Peyer's patch (tissue), 4 donors: ENCODE measurements around the gene DSCAML1. TPM values are rescaled to one million over a fixed set of nuclear protein-coding genes. Genes with fewer than 3 reads are reported as not detected.

Experiments used
- DNase-seq, 3 donors: peaks; one replicate each; pipeline ENCODE4 v3.0.0-alpha.2; 2017 to 2019
- H3K27ac ChIP-seq, 4 donors: fragments of 200-600 bp; sonication (generic); one replicate each; pipeline ENCODE4 v1.5.1; 2016 to 2019
- H3K27me3 ChIP-seq, 2 donors: fragments of 200-600 bp; sonication (generic); one replicate each; pipeline ENCODE4 v1.5.1; 2019
- H3K36me3 ChIP-seq, 3 donors: fragments of 200-600 bp; sonication (generic); one replicate each; pipeline ENCODE4 v1.5.1; 2016 to 2019
- H3K4me1 ChIP-seq, 4 donors: fragments of 200-600 bp; sonication (generic); one replicate each; pipeline ENCODE4 v1.5.1; 2016 to 2019
- H3K4me3 ChIP-seq, 4 donors: fragments of 200-600 bp; sonication (generic); 1 replicate in 3 of 4; 2 replicates in 1 of 4; pipeline ENCODE4 v1.5.1; 2016 to 2019; ENCODE audit warnings: mild to moderate bottlenecking in 1 of 4
- H3K9me3 ChIP-seq, 4 donors: fragments of 200-600 bp; sonication (generic); one replicate each; pipeline ENCODE4 v1.5.1; 2016 to 2019; ENCODE audit warnings: mild to moderate bottlenecking in 1 of 4
- CTCF ChIP-seq, 6 experiments: fragments of 450-650 bp in 4 of 6; fragments of 200-600 bp in 2 of 6; sonication (generic) in 1 of 6; IDR thresholded peaks; one replicate each; pipeline ENCODE4 v1.5.1; 2017 to 2019; ENCODE audit warnings: antibody characterized with exemption in 6 of 6, mild to moderate bottlenecking in 3 of 6, moderate library complexity in 1 of 6
- POLR2A ChIP-seq, 2 donors: fragments of 450-650 bp; IDR thresholded peaks; one replicate each; pipeline ENCODE4 v1.5.1; 2017; ENCODE audit warnings: antibody characterized with exemption in 2 of 2, mild to moderate bottlenecking in 2 of 2, moderate library complexity in 2 of 2
- total RNA-seq, 4 donors: library from RNA; depleted of rRNA; stranded (reverse); fragments of >200 nt; gene quantifications; one replicate each; pipeline ENCODE4 v1.1.0, GENCODE V29; 2016

Gene DSCAML1
- total RNA-seq, 4 donors from 2014 or later: 0.18 to 5.8 (median 2.9) TPM

GRCh38 chr11:117559698-117560097 is 237.3 kb downstream of the DSCAML1 start:
- Histone ChIP-seq H3K4me3 (no peak overlapping the region), H3K4me1 (no peaks in the 10 kb centered on the region), H3K27ac (no peak overlapping the region), H3K36me3 (no peaks in the 10 kb centered on the region), H3K27me3 (no peaks in the 10 kb centered on the region), H3K9me3 (no peaks in the 10 kb centered on the region)
- DNase-seq: peak in 1 of 3 donors; percentile 16
- TF ChIP-seq POLR2A (IDR thresholded peaks at IDR 0.05) (no peak), CTCF (IDR thresholded peaks at IDR 0.05) (no peak)

GRCh38 chr11:117557361-117557760 is 239.7 kb downstream of the DSCAML1 start:
- Histone ChIP-seq H3K36me3 (no peaks in the 10 kb centered on the region), H3K27ac (no peak overlapping the region), H3K9me3 (no peaks in the 10 kb centered on the region), H3K4me3 (no peak overlapping the region), H3K27me3 (no peaks in the 10 kb centered on the region), H3K4me1 (no peaks in the 10 kb centered on the region)
- DNase-seq: no peak
- TF ChIP-seq POLR2A (IDR thresholded peaks at IDR 0.05) (no peak), CTCF (IDR thresholded peaks at IDR 0.05) (no peak)

- no peaks in the 10 kb centered on the region for H3K9me3 ChIP-seq
- no peaks in the 10 kb centered on the region for H3K27me3 ChIP-seq
- TF ChIP-seq CTCF (IDR thresholded peaks at IDR 0.05) (no peak), POLR2A (IDR thresholded peaks at IDR 0.05) (no peak)
- H3K36me3 ChIP-seq: no peaks in the 10 kb centered on the region
- no peak for DNase-seq
- no peak overlapping the region for H3K27ac ChIP-seq
- H3K4me1 ChIP-seq: no peaks in the 10 kb centered on the region
- no peak overlapping the region for H3K4me3 ChIP-seq
These were observed 242.2 kb downstream of the DSCAML1 start for GRCh38 chr11:117554601-117555333.

- DNase-seq: no peak
- H3K27me3 ChIP-seq: no peaks in the 10 kb centered on the region
- no peaks in the 10 kb centered on the region for H3K9me3 ChIP-seq
- no peak overlapping the region for H3K4me3 ChIP-seq
- TF ChIP-seq POLR2A (IDR thresholded peaks at IDR 0.05) (no peak), CTCF (IDR thresholded peaks at IDR 0.05) (no peak)
- no peaks in the 10 kb centered on the region for H3K36me3 ChIP-seq
- no peaks in the 10 kb centered on the region for H3K4me1 ChIP-seq
- H3K27ac ChIP-seq: no peak overlapping the region
These were observed 244.4 kb downstream of the DSCAML1 start for GRCh38 chr11:117552626-117553025.

- H3K4me3 ChIP-seq: no peak overlapping the region
- TF ChIP-seq CTCF (IDR thresholded peaks at IDR 0.05): no peak
- TF ChIP-seq POLR2A (IDR thresholded peaks at IDR 0.05): no peak
- DNase-seq: no peak
- no peaks in the 10 kb centered on the region for H3K36me3 ChIP-seq
- no peaks in the 10 kb centered on the region for H3K9me3 ChIP-seq
- no peaks in the 10 kb centered on the region for H3K27me3 ChIP-seq
- no peak overlapping the region for H3K27ac ChIP-seq
- no peaks in the 10 kb centered on the region for H3K4me1 ChIP-seq
These were observed 245.2 kb downstream of the DSCAML1 start for GRCh38 chr11:117551761-117552343.
